OCI-LY1 (cell line): ENCODE results near the gene SOX12.

ENCODE experiments used
- H2AFZ ChIP-seq: fragments of 200-600 bp; sonication (generic), shearing (Covaris generic); 2 replicates; pipeline ENCODE4 v1.6.0; 2014; ENCODE audit warnings: antibody characterized with exemption, mild to moderate bottlenecking, low read length
- H3F3A ChIP-seq: fragments of 200-600 bp; sonication (generic), shearing (Covaris generic); 2 replicates; pipeline ENCODE4 v1.6.0; 2014; ENCODE audit warnings: mild to moderate bottlenecking, antibody characterized with exemption, low read length, moderate library complexity; ENCODE audit not compliant: insufficient read depth
- H3K27ac ChIP-seq: fragments of 200-600 bp; sonication (generic); 2 replicates; pipeline ENCODE4 v1.5.1; 2014; ENCODE audit warnings: low read length, mixed run types, mild to moderate bottlenecking, low read depth; ENCODE audit not compliant: poor library complexity, severe bottlenecking
- H3K27me3 ChIP-seq: fragments of 200-600 bp; sonication (generic); 2 replicates; pipeline ENCODE4 v1.6.0; 2014; ENCODE audit warnings: antibody characterized with exemption, mild to moderate bottlenecking, low read length, moderate library complexity; ENCODE audit not compliant: insufficient read depth
- H3K36me3 ChIP-seq: fragments of 200-600 bp; sonication (generic); 2 replicates; pipeline ENCODE4 v1.6.1; 2014; ENCODE audit warnings: mild to moderate bottlenecking, antibody characterized with exemption, low read length, moderate library complexity, mixed read lengths; ENCODE audit not compliant: insufficient read depth
- H3K4me1 ChIP-seq: fragments of 200-600 bp; sonication (generic); 2 replicates; pipeline ENCODE4 v1.5.1; 2014; ENCODE audit warnings: mild to moderate bottlenecking, low read length, moderate library complexity; ENCODE audit not compliant: insufficient read depth, severe bottlenecking
- H3K4me2 ChIP-seq: fragments of 200-600 bp; sonication (generic), shearing (Covaris generic); 2 replicates; pipeline ENCODE4 v1.6.1; 2014; ENCODE audit warnings: low read length
- H3K4me3 ChIP-seq: fragments of 200-600 bp; sonication (generic); 2 replicates; pipeline ENCODE4 v1.5.1; 2014; ENCODE audit warnings: low read length, low read depth, mild to moderate bottlenecking, mixed read lengths; ENCODE audit not compliant: poor library complexity, severe bottlenecking
- H3K79me2 ChIP-seq: fragments of 200-600 bp; shearing (Covaris generic); 2 replicates; pipeline ENCODE4 v1.6.1; 2016; ENCODE audit warnings: mixed run types, low read length, mixed read lengths; ENCODE audit not compliant: insufficient read depth
- H3K9ac ChIP-seq: fragments of 200-600 bp; sonication (generic), shearing (Covaris generic); 2 replicates; pipeline ENCODE4 v1.6.1; 2014; ENCODE audit warnings: mild to moderate bottlenecking, low read length, mixed read lengths
- H3K9me2 ChIP-seq: fragments of 200-600 bp; sonication (generic), shearing (Covaris generic); 2 replicates; pipeline ENCODE4 v1.6.1; 2014; ENCODE audit warnings: low read depth, mild to moderate bottlenecking, low read length, mixed read lengths
- H3K9me3 ChIP-seq: fragments of 200-600 bp; shearing (Covaris generic); 2 replicates; pipeline ENCODE4 v1.6.1; 2014; ENCODE audit warnings: low read length, mixed read lengths
- H4K20me1 ChIP-seq: fragments of 200-600 bp; sonication (generic), shearing (Covaris generic); 2 replicates; pipeline ENCODE4 v1.6.0; 2016; ENCODE audit warnings: mild to moderate bottlenecking, low read length; ENCODE audit not compliant: insufficient read depth
- EZH2 ChIP-seq: fragments of 200-600 bp; sonication (generic), shearing (Covaris generic); IDR thresholded peaks from 2 replicates; pipeline ENCODE4 v1.8.0; 2017; ENCODE audit warnings: borderline replicate concordance, mixed run types, mild to moderate bottlenecking, antibody characterized with exemption, low read length, moderate library complexity, mixed read lengths
- TF ChIP-seq, protein P1 (sequence below): fragments of 200-600 bp; sonication (generic), shearing (Covaris generic); IDR thresholded peaks from 2 replicates; pipeline ENCODE4 v1.5.1; 2017; ENCODE audit warnings: mild to moderate bottlenecking, antibody characterized with exemption, low read length, moderate library complexity, mixed read lengths

The SOX12 gene

GRCh38 chr20:366719-367485, 41.5 kb downstream of the SOX12 start:
- Histone ChIP-seq H3K4me3 (no peak overlapping the region), H3K4me1 (peaks cover 8% of the 10 kb centered on the region), H3K36me3 (no peaks in the 10 kb centered on the region), H3K27me3 (no peaks in the 10 kb centered on the region), H3K27ac (no peak overlapping the region), H3K4me2 (no peak overlapping the region), H4K20me1 (no peaks in the 10 kb centered on the region), H3K9ac (no peak overlapping the region), H2AFZ (no peak overlapping the region), H3F3A (no peaks in the 10 kb centered on the region), H3K79me2 (no peaks in the 10 kb centered on the region), H3K9me2 (no peaks in the 10 kb centered on the region), H3K9me3 (no peaks in the 10 kb centered on the region)
- TF ChIP-seq EZH2: no peak
- TF ChIP-seq, protein P1, sequence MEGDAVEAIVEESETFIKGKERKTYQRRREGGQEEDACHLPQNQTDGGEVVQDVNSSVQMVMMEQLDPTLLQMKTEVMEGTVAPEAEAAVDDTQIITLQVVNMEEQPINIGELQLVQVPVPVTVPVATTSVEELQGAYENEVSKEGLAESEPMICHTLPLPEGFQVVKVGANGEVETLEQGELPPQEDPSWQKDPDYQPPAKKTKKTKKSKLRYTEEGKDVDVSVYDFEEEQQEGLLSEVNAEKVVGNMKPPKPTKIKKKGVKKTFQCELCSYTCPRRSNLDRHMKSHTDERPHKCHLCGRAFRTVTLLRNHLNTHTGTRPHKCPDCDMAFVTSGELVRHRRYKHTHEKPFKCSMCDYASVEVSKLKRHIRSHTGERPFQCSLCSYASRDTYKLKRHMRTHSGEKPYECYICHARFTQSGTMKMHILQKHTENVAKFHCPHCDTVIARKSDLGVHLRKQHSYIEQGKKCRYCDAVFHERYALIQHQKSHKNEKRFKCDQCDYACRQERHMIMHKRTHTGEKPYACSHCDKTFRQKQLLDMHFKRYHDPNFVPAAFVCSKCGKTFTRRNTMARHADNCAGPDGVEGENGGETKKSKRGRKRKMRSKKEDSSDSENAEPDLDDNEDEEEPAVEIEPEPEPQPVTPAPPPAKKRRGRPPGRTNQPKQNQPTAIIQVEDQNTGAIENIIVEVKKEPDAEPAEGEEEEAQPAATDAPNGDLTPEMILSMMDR: no peak

- Histone ChIP-seq H3K27me3 (no peaks in the 10 kb centered on the region), H3K9me2 (no peaks in the 10 kb centered on the region), H3K9me3 (no peaks in the 10 kb centered on the region), H3K4me1 (peaks cover 3% of the 10 kb centered on the region), H4K20me1 (no peaks in the 10 kb centered on the region), H3K36me3 (no peaks in the 10 kb centered on the region), H3K4me2 (no peak overlapping the region), H3K79me2 (no peaks in the 10 kb centered on the region), H3F3A (no peaks in the 10 kb centered on the region), H3K9ac (no peak overlapping the region), H2AFZ (no peak overlapping the region), H3K27ac (no peak overlapping the region), H3K4me3 (no peak overlapping the region)
- TF ChIP-seq EZH2: no peak
- TF ChIP-seq, protein P1: no peak
Observed at GRCh38 chr20:367486-367887, 42.1 kb downstream of the SOX12 start.

DNA sequence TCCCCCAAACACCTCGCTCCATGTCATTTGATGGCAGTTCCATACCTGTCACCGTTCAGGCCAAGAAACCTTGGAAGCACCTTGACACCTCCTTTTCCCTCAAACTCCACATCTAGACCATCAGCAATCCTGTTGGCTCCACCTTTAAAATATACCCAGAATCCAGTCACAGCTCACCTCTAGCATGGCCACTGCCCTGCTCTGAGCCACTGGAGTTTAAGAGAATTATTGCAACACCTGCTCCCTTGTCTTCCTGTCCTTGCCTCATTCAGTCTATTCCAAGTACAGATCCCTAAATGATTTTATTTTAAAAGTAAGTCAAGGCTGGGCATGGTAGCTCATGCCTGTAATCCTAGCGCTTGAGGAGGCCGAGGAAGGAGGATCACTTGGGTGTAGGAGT, 43.6 kb downstream of the SOX12 start:
- Histone ChIP-seq H3K4me1 (no peaks in the 10 kb centered on the region), H3K36me3 (no peaks in the 10 kb centered on the region), H3K4me2 (no peak overlapping the region), H3K9ac (no peak overlapping the region), H3K79me2 (no peaks in the 10 kb centered on the region), H4K20me1 (no peaks in the 10 kb centered on the region), H2AFZ (no peak overlapping the region), H3K27me3 (no peaks in the 10 kb centered on the region), H3K9me3 (no peaks in the 10 kb centered on the region), H3F3A (no peaks in the 10 kb centered on the region), H3K4me3 (no peak overlapping the region), H3K27ac (no peak overlapping the region), H3K9me2 (no peaks in the 10 kb centered on the region)
- TF ChIP-seq EZH2: no peak
- TF ChIP-seq, protein P1: no peak
